HCT116 (cell line): ENCODE measurements around the gene LRRTM3.

Experiments
- CEBPB ChIP-seq: IDR thresholded peaks from 2 replicates; pipeline ENCODE4 v1.6.1; 2012; ENCODE audit warnings: low read depth
- EGR1 ChIP-seq: IDR thresholded peaks from 2 replicates; pipeline ENCODE4 v1.6.1; 2012; ENCODE audit warnings: low read depth
- TF ChIP-seq, protein P1 (sequence below): IDR thresholded peaks from 2 replicates; pipeline ENCODE4 v1.6.1; 2012
- TF ChIP-seq, protein P2 (sequence below), 3 experiments: fragments of 200-600 bp in 1 of 3; sonication (generic) in 1 of 3; IDR thresholded peaks in 2 of 3; conservative IDR thresholded peaks in 1 of 3; 2 replicates each; pipeline ENCODE4 v1.5.1; 2012 to 2017; ENCODE audit warnings: low read depth in 2 of 3, low read length in 2 of 3, antibody characterized with exemption in 1 of 3, borderline replicate concordance in 1 of 3, control low read depth in 1 of 3, mild to moderate bottlenecking in 1 of 3, mixed read lengths in 1 of 3, mixed run types in 1 of 3, moderate library complexity in 1 of 3; ENCODE audit not compliant: insufficient read depth in 1 of 3

DNA sequence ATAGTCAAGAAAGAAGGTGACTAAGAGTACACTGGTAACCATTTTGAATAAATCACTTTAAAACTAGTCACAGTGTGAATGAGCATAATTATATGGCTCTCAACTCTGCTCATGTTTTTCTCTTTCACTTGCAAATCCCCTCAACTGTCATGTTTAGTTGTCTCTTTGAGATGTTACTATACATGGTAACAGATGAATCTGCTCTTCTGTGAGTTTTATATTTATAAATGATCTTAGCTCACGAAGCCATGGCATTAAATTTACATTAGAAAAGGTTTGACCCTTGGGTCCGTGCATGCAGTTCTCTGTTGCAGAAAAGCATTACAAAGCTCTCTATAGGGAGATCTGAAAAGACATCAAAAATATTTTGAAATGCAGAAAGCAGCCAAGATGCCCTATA is 33.0 kb upstream of the LRRTM3 start:
- TF ChIP-seq CEBPB (no peak), EGR1 (no peak)
- TF ChIP-seq, protein P1, sequence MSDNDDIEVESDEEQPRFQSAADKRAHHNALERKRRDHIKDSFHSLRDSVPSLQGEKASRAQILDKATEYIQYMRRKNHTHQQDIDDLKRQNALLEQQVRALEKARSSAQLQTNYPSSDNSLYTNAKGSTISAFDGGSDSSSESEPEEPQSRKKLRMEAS: no peak
- TF ChIP-seq, protein P2, sequence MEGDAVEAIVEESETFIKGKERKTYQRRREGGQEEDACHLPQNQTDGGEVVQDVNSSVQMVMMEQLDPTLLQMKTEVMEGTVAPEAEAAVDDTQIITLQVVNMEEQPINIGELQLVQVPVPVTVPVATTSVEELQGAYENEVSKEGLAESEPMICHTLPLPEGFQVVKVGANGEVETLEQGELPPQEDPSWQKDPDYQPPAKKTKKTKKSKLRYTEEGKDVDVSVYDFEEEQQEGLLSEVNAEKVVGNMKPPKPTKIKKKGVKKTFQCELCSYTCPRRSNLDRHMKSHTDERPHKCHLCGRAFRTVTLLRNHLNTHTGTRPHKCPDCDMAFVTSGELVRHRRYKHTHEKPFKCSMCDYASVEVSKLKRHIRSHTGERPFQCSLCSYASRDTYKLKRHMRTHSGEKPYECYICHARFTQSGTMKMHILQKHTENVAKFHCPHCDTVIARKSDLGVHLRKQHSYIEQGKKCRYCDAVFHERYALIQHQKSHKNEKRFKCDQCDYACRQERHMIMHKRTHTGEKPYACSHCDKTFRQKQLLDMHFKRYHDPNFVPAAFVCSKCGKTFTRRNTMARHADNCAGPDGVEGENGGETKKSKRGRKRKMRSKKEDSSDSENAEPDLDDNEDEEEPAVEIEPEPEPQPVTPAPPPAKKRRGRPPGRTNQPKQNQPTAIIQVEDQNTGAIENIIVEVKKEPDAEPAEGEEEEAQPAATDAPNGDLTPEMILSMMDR (IDR thresholded peaks at IDR 0.05 in 2 of 3, conservative IDR thresholded peaks at IDR 0.05 in 1 of 3; ENCODE audit: borderline replicate concordance in 1 of 3, insufficient read depth in 1 of 3, low read depth in 2 of 3, low read length in 2 of 3): no peak
